K562 (cell line): ENCODE data around the gene CD248. TPM values are rescaled to one million over a fixed set of nuclear protein-coding genes. Genes with fewer than 3 reads are reported as not detected.

Experiments used
- ATF1 ChIP-seq, 2 experiments: fragments of 450-650 bp in 1 of 2; IDR thresholded peaks; 2 replicates each; pipeline ENCODE4 v1.6.1; 2016; ENCODE audit warnings: missing compliant biosample characterization in 1 of 2, missing genetic modification characterization in 1 of 2
- CREB3L1 ChIP-seq: fragments of 450-650 bp; IDR thresholded peaks from 2 replicates; pipeline ENCODE4 v1.6.1; 2014; ENCODE audit warnings: low read depth, mild to moderate bottlenecking, moderate library complexity, borderline replicate concordance
- E2F4 ChIP-seq: sonication (generic); formaldehyde crosslinking; IDR thresholded peaks from 2 replicates; pipeline ENCODE4 v1.8.0; 2022; ENCODE audit warnings: mild to moderate bottlenecking, low read depth, missing genetic modification reagents
- E2F8 ChIP-seq: fragments of 450-650 bp; IDR thresholded peaks from 2 replicates; pipeline ENCODE4 v1.7.1; 2018; ENCODE audit warnings: mild to moderate bottlenecking, low read depth; ENCODE audit not compliant: partially characterized antibody
- EGR1 ChIP-seq: fragments of 450-650 bp; conservative IDR thresholded peaks from 2 replicates; pipeline ENCODE4 v1.6.1; 2017; ENCODE audit warnings: mild to moderate bottlenecking
- FOXJ2 ChIP-seq: fragments of 200-800 bp; sonication (Bioruptor generic); IDR thresholded peaks from 2 replicates; pipeline ENCODE4 v1.6.1; 2016; ENCODE audit warnings: missing genetic modification characterization, missing compliant biosample characterization
- JUN ChIP-seq, 2 experiments: sonication (generic) in 1 of 2; formaldehyde crosslinking in 1 of 2; IDR thresholded peaks; 2 replicates each; pipeline versions ENCODE4 v1.6.1 to v1.8.0; 2012 to 2022; ENCODE audit warnings: borderline replicate concordance in 2 of 2, mild to moderate bottlenecking in 2 of 2, improper control_type of control experiment in 1 of 2, low read depth in 1 of 2, low read length in 1 of 2, missing genetic modification reagents in 1 of 2
- KDM1A ChIP-seq, 2 experiments: fragments of 450-650 bp; IDR thresholded peaks; 2 replicates each; pipeline ENCODE4 v1.6.1; 2016; ENCODE audit warnings: mild to moderate bottlenecking in 2 of 2
- MECOM ChIP-seq: fragments of 250-450 bp; sonication (Bioruptor Pico); IDR thresholded peaks from 2 replicates; pipeline ENCODE4 v1.8.0; 2022; ENCODE audit warnings: inconsistent platforms
- NBN ChIP-seq: fragments of 450-650 bp; IDR thresholded peaks from 2 replicates; pipeline ENCODE4 v1.6.1; 2016; ENCODE audit warnings: low read depth, mild to moderate bottlenecking
- RBM14 ChIP-seq: fragments of 200-400 bp; formaldehyde crosslinking; IDR thresholded peaks from 2 replicates; pipeline ENCODE4 v1.6.1; 2018; ENCODE audit warnings: low read depth, mild to moderate bottlenecking, low read length, moderate library complexity, borderline replicate concordance; ENCODE audit not compliant: insufficient read depth
- RBM25 ChIP-seq: fragments of 200-400 bp; formaldehyde crosslinking; IDR thresholded peaks from 2 replicates; pipeline ENCODE4 v1.6.1; 2018; ENCODE audit warnings: low read length, low read depth, moderate library complexity; ENCODE audit not compliant: severe bottlenecking
- SAFB ChIP-seq: fragments of 200-400 bp; formaldehyde crosslinking; IDR thresholded peaks from 2 replicates; pipeline ENCODE4 v1.6.1; 2017; ENCODE audit warnings: low read depth, low read length, borderline replicate concordance
- SMARCC2 ChIP-seq: fragments of 450-650 bp; IDR thresholded peaks from 2 replicates; pipeline ENCODE4 v1.6.1; 2017; ENCODE audit warnings: antibody characterized with exemption, moderate library complexity, mild to moderate bottlenecking, low read depth
- SMARCE1 ChIP-seq: fragments of 450-650 bp; IDR thresholded peaks from 2 replicates; pipeline ENCODE4 v1.7.1; 2016; ENCODE audit warnings: mild to moderate bottlenecking
- ZBTB1 ChIP-seq: sonication (generic); formaldehyde crosslinking; IDR thresholded peaks from 2 replicates; pipeline ENCODE4 v1.8.1; 2023; ENCODE audit warnings: missing genetic modification reagents, low read depth, mild to moderate bottlenecking, borderline replicate concordance
- ZBTB34 ChIP-seq: fragments of 250-450 bp; sonication (Bioruptor Pico); IDR thresholded peaks from 2 replicates; pipeline ENCODE4 v1.8.0; 2021; ENCODE audit warnings: mild to moderate bottlenecking, moderate library complexity
- ZC3H8 ChIP-seq: fragments of 450-650 bp; IDR thresholded peaks from 2 replicates; pipeline ENCODE4 v1.6.1; 2017
- polyA plus RNA-seq, 8 experiments: library from polyadenylated mRNA; depleted of rRNA in 4 of 8; stranded (reverse) in 5 of 8; unstranded in 3 of 8; fragments of >200 nt; fragmentation: Nextera tagmentation in 2 of 8; fragmentation: Illumina TruSeq in 1 of 8; extraction: Ambion mirVana in 2 of 8; extraction: Trizol in 1 of 8; gene quantifications; 2 replicates each; pipeline versions ENCODE4 v1.2.1 to v1.2.3, GENCODE V29; 2011 to 2014; ENCODE audit warnings: inconsistent platforms in 1 of 8, missing spikeins in 1 of 8
- total RNA-seq, 7 experiments: library from RNA; depleted of rRNA in 6 of 7; stranded (reverse); fragments of >200 nt in 6 of 7; fragmentation: Illumina TruSeq in 2 of 7; extraction: Trizol in 2 of 7; gene quantifications; 2 replicates each; pipeline versions ENCODE4 v1.2.1 to v1.2.3, GENCODE V29; 2011 to 2021; ENCODE audit warnings: low replicate concordance in 1 of 7

CD248 gene
- total and polyA plus RNA-seq, 9 of the 15 experiments (the other 6 are each of a cell fraction or from before 2014, with no cell fraction given): 0.09 TPM; not detected in 8

- TF ChIP-seq ZBTB34 (CRISPR knock-in tag): no peak
- TF ChIP-seq FOXJ2 (tag): no peak
- TF ChIP-seq EGR1: peak; percentile 63
- TF ChIP-seq E2F8: peak; percentile 51
- peak; percentile 27; the same call in 1 of the 2 replicates for TF ChIP-seq SAFB
- TF ChIP-seq E2F4 (CRISPR knock-in tag): peak; percentile 77; the same call in 1 of the 2 replicates
- TF ChIP-seq SMARCE1: peak; percentile 76
- TF ChIP-seq KDM1A (IDR thresholded peaks at IDR 0.05): peak in 1 of 2 experiments; percentile 28; a peak in 1 of 4 replicates
- TF ChIP-seq CREB3L1: peak; percentile 96
- peak; percentile 48; the same call in 1 of the 2 replicates for TF ChIP-seq NBN
- peak; percentile 54; the same call in 1 of the 2 replicates for TF ChIP-seq SMARCC2
- no peak for TF ChIP-seq RBM25
- TF ChIP-seq MECOM (CRISPR knock-in tag): peak; percentile 69; the same call in 1 of the 2 replicates
- no peak for TF ChIP-seq RBM14
- no peak for TF ChIP-seq JUN (IDR thresholded peaks at IDR 0.05; ENCODE audit: borderline replicate concordance, low read depth, low read length)
- TF ChIP-seq JUN (CRISPR knock-in tag; IDR thresholded peaks at IDR 0.05; ENCODE audit: borderline replicate concordance): peak; percentile 72; the same call in 1 of the 2 replicates
- TF ChIP-seq ATF1 (CRISPR knock-in tag; IDR thresholded peaks at IDR 0.05): 0 out of 2 replicates have a peak, but pooled peaks have one; percentile 9
- no peak for TF ChIP-seq ATF1 (tag; IDR thresholded peaks at IDR 0.05)
- no peak for TF ChIP-seq ZBTB1
- TF ChIP-seq ZC3H8: no peak
Measured at GRCh38 chr11:66289548-66290329, 27.1 kb downstream of the CD248 start (continued).
